SW480 (cell line): ENCODE data around the gene B4GALNT4.
"Not testable (repeated sequence)": the region's sequence is repeated elsewhere in the genome, so short reads cannot be mapped to it uniquely, and the experiment has no call there.

Source experiments
- DNase-seq: peaks from one replicate; pipeline ENCODE4 v3.0.0-alpha.2; 2016; ENCODE audit warnings: low spot score

The B4GALNT4 gene

GRCh38 chr11:358129-358800 is 11.0 kb upstream of the B4GALNT4 start:
- DNase-seq, result no peak

DNA sequence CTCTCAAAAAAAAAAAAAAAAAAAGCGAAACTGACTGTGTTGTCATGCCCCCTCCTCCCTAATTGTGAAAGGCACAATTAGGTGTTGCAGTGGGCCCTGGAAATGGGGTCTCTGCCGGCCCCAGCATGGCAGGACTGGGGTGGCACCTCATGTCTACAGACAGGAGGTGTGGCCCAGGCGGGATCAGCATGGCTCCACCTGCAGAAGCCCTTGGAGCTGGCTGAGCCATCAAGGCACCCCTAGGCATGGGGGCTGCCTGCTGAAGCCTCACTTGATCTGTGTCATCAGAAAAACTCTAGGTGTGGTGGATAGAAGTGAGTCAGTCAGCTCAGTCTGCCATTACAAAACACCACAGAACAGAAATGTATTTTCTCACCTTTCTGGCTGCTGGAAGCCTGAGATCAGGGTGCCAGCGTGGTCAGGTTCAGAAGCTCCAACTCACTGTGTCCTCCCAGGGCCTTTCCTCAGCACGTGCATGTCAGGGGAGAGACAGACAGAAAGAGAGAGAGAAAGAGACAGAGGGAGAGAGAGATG is 10.1 kb upstream of the B4GALNT4 start:
- no peak for DNase-seq

- no peak for DNase-seq
These were observed 8.7 kb upstream of the B4GALNT4 start for GRCh38 chr11:360326-361280.

GRCh38 chr11:362642-363442 is 6.5 kb upstream of the B4GALNT4 start:
- no peak for DNase-seq

DNA sequence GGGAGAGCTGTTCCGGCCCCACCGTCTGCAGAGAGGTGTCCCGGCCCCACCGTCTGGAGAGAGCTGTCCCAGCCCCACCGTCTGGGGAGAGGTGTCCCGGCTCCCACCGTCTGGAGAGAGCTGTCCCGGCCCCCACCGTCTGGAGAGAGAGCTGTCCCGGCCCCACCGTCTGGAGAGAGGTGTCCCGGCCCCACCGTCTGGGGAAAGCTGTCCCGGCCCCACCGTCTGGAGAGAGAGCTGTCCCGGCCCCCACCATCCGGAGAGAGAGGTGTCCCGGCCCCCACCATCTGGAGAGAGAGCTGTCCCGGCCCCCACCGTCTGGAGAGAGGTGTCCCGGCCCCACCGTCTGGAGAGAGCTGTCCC is 5.9 kb upstream of the B4GALNT4 start:
- DNase-seq, result not testable (repeated sequence)

GRCh38 chr11:363948-364761 is 5.1 kb upstream of the B4GALNT4 start:
- peak; percentile 95 for DNase-seq

GRCh38 chr11:364991-365725 is 4.1 kb upstream of the B4GALNT4 start:
- no peak for DNase-seq

- no peak for DNase-seq
These were observed 3.5 kb upstream of the B4GALNT4 start for GRCh38 chr11:365831-366230.

DNA sequence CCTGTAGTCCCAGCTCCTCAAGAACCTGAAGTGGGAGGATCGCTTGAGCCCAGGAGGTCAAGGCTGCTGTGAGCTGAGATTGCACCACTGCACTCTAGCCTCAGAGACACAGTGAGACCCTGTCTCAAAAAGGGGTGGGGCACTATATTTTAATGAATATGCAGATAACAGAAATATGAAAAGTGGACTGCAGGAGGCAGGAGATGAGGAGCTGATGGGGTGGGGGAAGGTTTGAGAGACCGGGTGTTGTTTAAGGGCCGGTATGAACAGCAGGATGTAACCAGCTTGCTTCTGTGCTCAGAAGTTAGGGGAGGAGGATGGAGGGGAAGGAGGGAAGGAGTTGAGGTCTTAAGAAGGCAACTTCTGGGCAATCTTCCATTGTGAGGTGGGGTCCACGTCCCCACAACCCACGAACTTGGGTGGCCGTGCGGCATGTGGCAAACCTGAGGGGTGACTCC is 1.3 kb upstream of the B4GALNT4 start:
- DNase-seq, result no peak

DNA sequence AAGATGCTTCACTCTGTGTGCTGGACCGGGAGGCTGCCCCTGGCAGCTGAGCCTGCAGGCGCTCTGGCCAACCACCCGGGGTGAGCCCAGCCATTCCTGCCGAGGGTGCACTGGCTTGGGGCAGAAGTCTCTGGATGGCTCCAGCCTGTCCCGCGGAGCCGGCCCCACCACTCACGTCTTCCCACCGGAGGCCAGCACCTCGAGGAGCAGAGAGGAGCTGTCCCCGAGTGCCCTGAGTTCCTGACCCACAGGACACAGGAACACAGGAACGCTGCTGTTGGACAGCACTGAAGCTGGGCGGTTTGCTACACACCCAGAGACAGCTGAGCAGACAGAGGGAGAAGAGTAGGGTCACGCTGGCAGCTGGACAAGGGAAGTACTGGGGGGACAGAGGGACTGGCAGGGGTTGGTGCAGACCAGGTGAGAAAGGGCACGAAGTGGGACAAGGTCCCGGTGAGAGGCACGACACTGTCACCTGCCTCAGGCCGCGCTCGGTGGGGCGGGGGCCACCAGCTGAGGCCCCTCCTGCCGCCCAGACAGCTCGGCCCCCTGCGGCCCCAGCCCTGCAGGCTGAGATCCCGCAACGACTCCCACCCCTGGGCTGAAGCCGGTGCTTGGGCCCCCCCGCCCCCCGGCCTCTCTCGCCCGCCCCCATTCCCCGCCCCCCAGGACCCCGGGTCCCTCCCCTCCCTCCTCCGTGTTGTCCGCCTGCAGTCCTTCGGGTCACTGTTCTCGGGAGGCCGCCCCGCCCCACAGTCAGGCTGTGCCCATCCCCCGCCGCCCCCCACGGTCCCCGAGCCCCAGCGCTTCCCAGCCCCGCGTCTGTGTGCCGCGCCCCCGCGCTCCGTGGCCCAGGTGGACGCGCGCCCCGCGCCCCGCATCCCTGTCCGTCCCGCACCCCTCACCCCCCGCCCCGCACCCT is 624 bp upstream of the B4GALNT4 start:
- peak; percentile 21 for DNase-seq

GRCh38 chr11:370070-370941 is 1.0 kb downstream of the B4GALNT4 start:
- no peak for DNase-seq

DNA sequence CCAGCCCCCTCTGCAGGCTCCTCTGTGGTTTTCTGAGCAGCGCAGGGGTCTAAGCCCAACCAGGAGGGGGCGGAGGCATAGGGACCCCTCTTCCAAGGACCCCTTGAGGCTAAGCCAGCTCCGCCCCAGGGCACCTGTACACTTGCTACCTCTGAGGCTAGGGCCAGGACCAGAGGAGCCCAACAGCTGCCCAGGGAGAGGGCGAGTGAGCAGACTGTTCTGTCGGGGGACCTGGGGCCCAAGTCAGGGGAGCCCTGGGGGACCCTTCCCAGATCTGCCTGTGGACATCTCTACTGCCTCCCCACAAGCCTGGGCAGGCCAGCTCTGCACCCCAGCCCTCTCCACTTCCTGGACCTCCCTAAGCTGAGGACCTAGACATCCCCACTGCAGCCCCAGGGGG is 1.8 kb downstream of the B4GALNT4 start:
- DNase-seq, result no peak

- no peak for DNase-seq
These were observed 2.7 kb downstream of the B4GALNT4 start for GRCh38 chr11:371716-372590.

GRCh38 chr11:372809-373715 is 3.8 kb downstream of the B4GALNT4 start:
- DNase-seq, result no peak

GRCh38 chr11:373716-374551 is 4.6 kb downstream of the B4GALNT4 start:
- no peak for DNase-seq
